ENCODE data around the gene TENM4.
A peak's percentile ranks its signal among the peaks of the same experiment; 100 is the strongest.

Gene TENM4

GRCh38 chr11:78630561-78631303 is 810.1 kb downstream of the TENM4 start:
- no peak overlapping the region for H3K27ac ChIP-seq
- no peak overlapping the region for H3K4me3 ChIP-seq (ENCODE audit: low read depth, low read length)
- DNase-seq, result no peak
- H3K27me3 ChIP-seq (replicated peaks), result no peaks in the 10 kb centered on the region
- TF ChIP-seq CTCF (IDR thresholded peaks at IDR 0.05; ENCODE audit: low read depth, low read length, missing control alignments), result peak; percentile 36
- in situ Hi-C loops (cut with HindIII; ENCODE audit: low pct_ligation_motif_present, low sequenced_read_pairs), result no loop called here
- H3K36me3 ChIP-seq (replicated peaks), result no peaks in the 10 kb centered on the region

GRCh38 chr11:78630155-78630554 is 810.7 kb downstream of the TENM4 start:
- H3K36me3 ChIP-seq (replicated peaks), result no peaks in the 10 kb centered on the region
- no peak overlapping the region for H3K4me3 ChIP-seq (ENCODE audit: low read depth, low read length)
- TF ChIP-seq CTCF (IDR thresholded peaks at IDR 0.05; ENCODE audit: low read depth, low read length, missing control alignments), result no peak
- no peak overlapping the region for H3K27ac ChIP-seq
- in situ Hi-C loops (cut with HindIII; ENCODE audit: low pct_ligation_motif_present, low sequenced_read_pairs), result no loop called here
- H3K27me3 ChIP-seq (replicated peaks), result no peaks in the 10 kb centered on the region
- DNase-seq, result no peak

GRCh38 chr11:78622666-78623065 is 818.2 kb downstream of the TENM4 start:
- no peaks in the 10 kb centered on the region for H3K27me3 ChIP-seq (replicated peaks)
- TF ChIP-seq CTCF (IDR thresholded peaks at IDR 0.05; ENCODE audit: low read depth, low read length, missing control alignments), result no peak
- DNase-seq, result no peak
- no peaks in the 10 kb centered on the region for H3K36me3 ChIP-seq (replicated peaks)
- H3K27ac ChIP-seq, result no peak overlapping the region
- no peak overlapping the region for H3K4me3 ChIP-seq (ENCODE audit: low read depth, low read length)
- in situ Hi-C loops (cut with HindIII; ENCODE audit: low pct_ligation_motif_present, low sequenced_read_pairs), result no loop called here

GRCh38 chr11:78620159-78620558 is 820.7 kb downstream of the TENM4 start:
- in situ Hi-C loops (cut with HindIII; ENCODE audit: low pct_ligation_motif_present, low sequenced_read_pairs), result no loop called here
- no peak for TF ChIP-seq CTCF (IDR thresholded peaks at IDR 0.05; ENCODE audit: low read depth, low read length, missing control alignments)
- H3K36me3 ChIP-seq (replicated peaks), result no peaks in the 10 kb centered on the region
- H3K27me3 ChIP-seq (replicated peaks), result no peaks in the 10 kb centered on the region
- H3K27ac ChIP-seq, result no peak overlapping the region
- no peak for DNase-seq
- H3K4me3 ChIP-seq (ENCODE audit: low read depth, low read length), result no peak overlapping the region

- no peak overlapping the region for H3K27ac ChIP-seq
- no peak for DNase-seq
- H3K4me3 ChIP-seq (ENCODE audit: low read depth, low read length), result no peak overlapping the region
- in situ Hi-C loops (cut with HindIII; ENCODE audit: low pct_ligation_motif_present, low sequenced_read_pairs), result no loop called here
- H3K36me3 ChIP-seq (replicated peaks), result no peaks in the 10 kb centered on the region
- no peak for TF ChIP-seq CTCF (IDR thresholded peaks at IDR 0.05; ENCODE audit: low read depth, low read length, missing control alignments)
- H3K27me3 ChIP-seq (replicated peaks), result no peaks in the 10 kb centered on the region
Observed at GRCh38 chr11:78615724-78616123, 825.1 kb downstream of the TENM4 start.

GRCh38 chr11:78613378-78613813 is 827.4 kb downstream of the TENM4 start:
- in situ Hi-C loops (cut with HindIII; ENCODE audit: low pct_ligation_motif_present, low sequenced_read_pairs), result no loop called here
- Histone ChIP-seq H3K27me3 (replicated peaks) (no peaks in the 10 kb centered on the region), H3K36me3 (replicated peaks) (no peaks in the 10 kb centered on the region), H3K4me3 (ENCODE audit: low read depth, low read length) (no peak overlapping the region), H3K27ac (no peak overlapping the region)
- no peak for DNase-seq
- TF ChIP-seq CTCF (IDR thresholded peaks at IDR 0.05; ENCODE audit: low read depth, low read length, missing control alignments), result no peak

All from brain microvascular endothelial cell (primary cell).